ENCODE measurements around the gene HDGF. TPM values are rescaled to one million over a fixed set of nuclear protein-coding genes. Genes with fewer than 3 reads are reported as not detected.

Gene HDGF
- total and polyA plus RNA-seq, 2 of the 8 experiments (the other 6 are each of a cell fraction or from before 2014, with no cell fraction given): 145 to 391 TPM

DNA sequence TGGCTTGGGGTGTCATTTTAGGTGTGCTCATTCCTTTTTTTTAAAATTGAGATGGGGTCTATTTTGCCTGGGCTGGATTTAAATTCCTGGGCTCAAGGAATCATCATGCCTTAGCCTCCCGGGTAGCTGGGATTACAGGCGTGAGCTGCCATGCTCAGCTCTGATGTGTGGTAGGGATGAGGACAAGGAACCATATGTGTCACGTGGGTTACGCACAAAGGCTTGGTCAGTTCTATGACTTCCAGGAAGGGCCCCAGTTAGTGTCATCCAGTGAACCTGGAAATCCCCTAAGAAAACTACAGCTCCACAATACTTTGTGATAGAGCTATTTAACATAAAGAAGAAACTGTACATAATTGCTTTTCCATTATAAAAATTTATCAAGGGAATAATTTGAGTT is 29.9 kb downstream of the HDGF start:
- CTCF ChIA-PET (ENCODE audit: partially characterized antibody): interaction anchor here (0.6 to 65.2 kb wide), 11 partner anchors 34 to 1831 kb away, joined by 3 to 4284 read pairs (median 3); partner anchors contain the start of genes CRABP2, NES and NTRK1
- H4K20me1 ChIP-seq (replicated peaks in 1 of 2; ENCODE audit: control insufficient read depth in 1 of 2, insufficient read depth in 2 of 2, low read length in 2 of 2): peaks cover 17 to 26% of the 10 kb centered on the region in 2 experiments
- no peak overlapping the region for H3K56ac ChIP-seq (replicated peaks; ENCODE audit: insufficient read length, low read depth, low read length)
- H3K4me3 ChIP-seq (ENCODE audit: extremely low read depth in 1 of 4, insufficient read depth in 2 of 4, low read depth in 3 of 4, low read length in 4 of 4): no peak overlapping the region
- whole genome bisulfite sequencing, 2 experiments (ENCODE audit: extremely low coverage in 1 of 2, insufficient coverage in 1 of 2, insufficient read length in 1 of 2, insufficient replicate concordance in 2 of 2, low coverage in 1 of 2, low lambda C conversion rate in 2 of 2, missing lambda C conversion rate in 1 of 2): 99% methylated on average over 4 of the region's 4 CpGs; no CpG with 5 or more reads in 1 of the 2 experiments
- H2BK5ac ChIP-seq (ENCODE audit: low read depth, low read length): no peak overlapping the region
- H2BK12ac ChIP-seq (ENCODE audit: low read depth, low read length): no peak overlapping the region
- no peak overlapping the region for H4K5ac ChIP-seq (ENCODE audit: insufficient read length, low read depth, low read length)
- H3K9me3 ChIP-seq (ENCODE audit: insufficient read depth in 2 of 2, low read depth in 1 of 2, low read length in 1 of 2): no peaks in the 10 kb centered on the region
- H3K23ac ChIP-seq (ENCODE audit: insufficient read length): no peak overlapping the region
- no peak for FAIRE-seq
- H3K4me1 ChIP-seq (replicated peaks in 1 of 4; ENCODE audit: control insufficient read depth in 3 of 4, insufficient read depth in 4 of 4, low read length in 3 of 4): peaks cover 2 to 18% (median 14%) of the 10 kb centered on the region in 4 experiments; a peak in 6 of 7 replicates
- H4K91ac ChIP-seq (replicated peaks; ENCODE audit: insufficient read length, low read length): no peak overlapping the region
- H2AFZ ChIP-seq (ENCODE audit: low read length): no peak overlapping the region
- H3K4me2 ChIP-seq (ENCODE audit: insufficient read depth in 1 of 2, low read depth in 2 of 2, low read length in 2 of 2): no peak overlapping the region
- H3K14ac ChIP-seq (ENCODE audit: insufficient read length): no peak overlapping the region
- H3K79me1 ChIP-seq (ENCODE audit: low read depth, low read length): peaks cover 2% of the 10 kb centered on the region; the same call in 1 of the 2 replicates
- H3K23me2 ChIP-seq (ENCODE audit: low read depth, low read length): no peaks in the 10 kb centered on the region; the same call in 1 of the 2 replicates
- H4K8ac ChIP-seq (ENCODE audit: extremely low read depth, insufficient read depth, low read length): no peak overlapping the region
- no peak for DNase-seq (ENCODE audit: low read depth in 1 of 2, low spot score in 2 of 2)
- H3K27ac ChIP-seq (ENCODE audit: low read depth, low read length): no peak overlapping the region
- H2BK20ac ChIP-seq (ENCODE audit: low read length): no peak overlapping the region
- no peak overlapping the region for H3K9ac ChIP-seq (replicated peaks in 1 of 4; ENCODE audit: extremely low read depth in 1 of 4, low read depth in 3 of 4, low read length in 3 of 4)
- peaks cover 7 to 42% of the 10 kb centered on the region in 2 experiments for H3K79me2 ChIP-seq (ENCODE audit: control insufficient read depth in 1 of 2, insufficient read depth in 2 of 2, low read length in 2 of 2)
- H2AK5ac ChIP-seq (ENCODE audit: low read depth, low read length): no peak overlapping the region
- H2BK15ac ChIP-seq (ENCODE audit: low read length): no peak overlapping the region
- no peak overlapping the region for H3K18ac ChIP-seq (ENCODE audit: extremely low read depth, low read length)
- no peak overlapping the region for H2BK120ac ChIP-seq (replicated peaks; ENCODE audit: low read depth, low read length)
- POLR2A ChIA-PET (ENCODE audit: partially characterized antibody): interaction anchor here (1.0 to 8.5 kb wide), 7 partner anchors 10 to 162 kb away, joined by 3 to 135 read pairs (median 4); partner anchors contain the start of gene MRPL24
- H3K4ac ChIP-seq (replicated peaks; ENCODE audit: insufficient read length, low read depth, low read length): no peak overlapping the region
- peaks cover 16 to 31% (median 30%) of the 10 kb centered on the region in 4 experiments for H3K36me3 ChIP-seq (ENCODE audit: control insufficient read depth in 2 of 4, insufficient read depth in 4 of 4, low read length in 3 of 4)
- H3K27me3 ChIP-seq (replicated peaks in 1 of 4; ENCODE audit: control insufficient read depth in 3 of 4, extremely low read depth in 1 of 4, insufficient read depth in 3 of 4, low read length in 3 of 4): no peaks in the 10 kb centered on the region
- no peak for TF ChIP-seq POLR2AphosphoS5 (IDR thresholded peaks at IDR 0.05; ENCODE audit: low read depth, low read length)
- no peak for TF ChIP-seq BCL11A (IDR thresholded peaks at IDR 0.05; ENCODE audit: low read depth in 2 of 2, low read length in 2 of 2)
- TF ChIP-seq SAP30 (IDR thresholded peaks at IDR 0.05; ENCODE audit: insufficient read depth, insufficient replicate concordance, low read length): no peak
- no peak for TF ChIP-seq SP1 (IDR thresholded peaks at IDR 0.05; ENCODE audit: low read depth, low read length)
- no peak for TF ChIP-seq RAD21 (IDR thresholded peaks at IDR 0.05 in 1 of 2, conservative IDR thresholded peaks at IDR 0.05 in 1 of 2; ENCODE audit: low read depth in 2 of 2, low read length in 2 of 2)
- TF ChIP-seq HDAC6 (IDR thresholded peaks at IDR 0.05; ENCODE audit: low read depth, low read length): no peak
- TF ChIP-seq SIX5 (IDR thresholded peaks at IDR 0.05; ENCODE audit: low read depth, low read length): no peak
- no peak for TF ChIP-seq KDM1A (IDR thresholded peaks at IDR 0.05; ENCODE audit: borderline replicate concordance, low read length)
- TF ChIP-seq SP2 (IDR thresholded peaks at IDR 0.05; ENCODE audit: low read length): no peak
- no peak for TF ChIP-seq POLR2A (IDR thresholded peaks at IDR 0.05; ENCODE audit: control extremely low read depth in 1 of 2, low read depth in 2 of 2, low read length in 2 of 2)
- TF ChIP-seq MAFK (IDR thresholded peaks at IDR 0.05; ENCODE audit: low read depth, low read length): no peak
- TF ChIP-seq CHD2 (IDR thresholded peaks at IDR 0.05; ENCODE audit: low read length): no peak
- TF ChIP-seq TAF7 (optimal IDR thresholded peaks at IDR 0.05; ENCODE audit: borderline replicate concordance, low read depth, low read length): no peak
- no peak for TF ChIP-seq SUZ12 (IDR thresholded peaks at IDR 0.05; ENCODE audit: low read length)
- TF ChIP-seq ZNF274 (IDR thresholded peaks at IDR 0.05; ENCODE audit: borderline replicate concordance, extremely low read depth, low read length): no peak

Measured in H1 (cell line).